Measurements from ENCODE around the gene RNF223. TPM values are rescaled to one million over a fixed set of nuclear protein-coding genes. Genes with fewer than 3 reads are reported as not detected.

RNF223 gene
- total RNA-seq, 1 experiment from 2014 or later, result 6.3 TPM

DNA sequence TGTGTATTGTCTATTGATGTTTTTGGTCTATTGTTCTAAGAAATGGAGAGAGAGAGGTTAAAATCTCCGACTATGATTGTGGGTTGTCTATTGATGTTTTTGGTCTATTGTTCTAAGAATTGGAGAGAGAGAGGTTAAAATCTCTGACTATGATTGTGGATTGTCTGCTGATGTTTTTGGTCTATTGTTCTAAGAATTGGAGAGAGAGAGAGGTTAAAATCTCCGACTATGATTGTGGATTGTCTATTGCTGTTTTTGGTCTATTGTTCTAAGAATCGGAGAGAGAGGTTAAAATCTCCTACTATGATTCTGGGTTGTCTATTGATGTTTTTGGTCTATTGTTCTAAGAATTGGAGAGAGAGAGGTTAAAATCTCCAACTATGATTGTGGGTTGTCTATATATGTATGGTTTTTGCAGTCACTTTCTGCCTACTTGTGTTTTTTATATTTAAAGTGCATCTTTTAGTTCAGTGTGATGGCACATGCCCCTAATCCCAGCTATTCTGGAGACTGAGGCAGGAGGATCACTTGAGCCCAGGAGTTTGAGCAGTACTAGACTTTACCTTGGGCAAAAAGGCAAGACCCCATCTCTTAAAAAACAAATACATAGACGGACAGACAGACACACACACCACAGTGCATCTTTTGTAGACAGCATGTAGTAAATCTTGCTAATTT is 25.5 kb upstream of the RNF223 start:
- ChIA-PET RAD21 (ENCODE audit: low non-redundant PET in 1 of 2, low total read pairs in 2 of 2, uncharacterized antibody in 2 of 2, unreplicated experiment in 2 of 2) (no interaction called here), CTCF (no interaction called here), POLR2A (no interaction called here)
- Histone ChIP-seq H3K4me3 (replicated peaks in 1 of 2; ENCODE audit: low read depth in 1 of 2, low read length in 2 of 2) (no peak overlapping the region), H4K20me1 (ENCODE audit: insufficient read depth) (no peaks in the 10 kb centered on the region), H3K27ac (ENCODE audit: low read depth, low read length) (no peak overlapping the region), H3K9ac (ENCODE audit: low read length) (no peak overlapping the region), H3K9me2 (ENCODE audit: insufficient read depth) (no peaks in the 10 kb centered on the region), H3K4me1 (ENCODE audit: control insufficient read depth in 1 of 2, insufficient read depth in 2 of 2, low read length in 2 of 2) (no peaks in the 10 kb centered on the region), H3K79me2 (ENCODE audit: insufficient read depth, low read length) (no peaks in the 10 kb centered on the region), H3K27me3 (ENCODE audit: insufficient read depth, low read length) (no peaks in the 10 kb centered on the region), H3K4me2 (ENCODE audit: low read length) (no peak overlapping the region), H2AFZ (ENCODE audit: low read depth, low read length, poor library complexity, severe bottlenecking) (no peak overlapping the region), H3K9me3 (ENCODE audit: control insufficient read depth in 1 of 2, insufficient read depth in 1 of 2, low read depth in 1 of 2, low read length in 2 of 2) (peaks cover 0 to 7% of the 10 kb centered on the region in 2 experiments; a peak in 2 of 4 replicates), H3K36me3 (ENCODE audit: control insufficient read depth in 1 of 2, insufficient read depth in 2 of 2, low read length in 2 of 2) (no peaks in the 10 kb centered on the region)
- DNase-seq (ENCODE audit: low read depth, low spot score), result no peak
- BruUV-seq (replicated peaks), result no TSS peak
- no peak for ATAC-seq
- intact Hi-C loops (cut with micrococcal nuclease), result no loop called here
- TF ChIP-seq FOSL1 (IDR thresholded peaks at IDR 0.05; ENCODE audit: low read depth), result no peak
- no peak for TF ChIP-seq RAD21 (IDR thresholded peaks at IDR 0.05; ENCODE audit: low read depth)
- TF ChIP-seq POLR2AphosphoS5 (IDR thresholded peaks at IDR 0.05; ENCODE audit: low read depth, low read length), result no peak
- no peak for TF ChIP-seq SP1 (IDR thresholded peaks at IDR 0.05; ENCODE audit: low read depth)
- TF ChIP-seq, protein P1, sequence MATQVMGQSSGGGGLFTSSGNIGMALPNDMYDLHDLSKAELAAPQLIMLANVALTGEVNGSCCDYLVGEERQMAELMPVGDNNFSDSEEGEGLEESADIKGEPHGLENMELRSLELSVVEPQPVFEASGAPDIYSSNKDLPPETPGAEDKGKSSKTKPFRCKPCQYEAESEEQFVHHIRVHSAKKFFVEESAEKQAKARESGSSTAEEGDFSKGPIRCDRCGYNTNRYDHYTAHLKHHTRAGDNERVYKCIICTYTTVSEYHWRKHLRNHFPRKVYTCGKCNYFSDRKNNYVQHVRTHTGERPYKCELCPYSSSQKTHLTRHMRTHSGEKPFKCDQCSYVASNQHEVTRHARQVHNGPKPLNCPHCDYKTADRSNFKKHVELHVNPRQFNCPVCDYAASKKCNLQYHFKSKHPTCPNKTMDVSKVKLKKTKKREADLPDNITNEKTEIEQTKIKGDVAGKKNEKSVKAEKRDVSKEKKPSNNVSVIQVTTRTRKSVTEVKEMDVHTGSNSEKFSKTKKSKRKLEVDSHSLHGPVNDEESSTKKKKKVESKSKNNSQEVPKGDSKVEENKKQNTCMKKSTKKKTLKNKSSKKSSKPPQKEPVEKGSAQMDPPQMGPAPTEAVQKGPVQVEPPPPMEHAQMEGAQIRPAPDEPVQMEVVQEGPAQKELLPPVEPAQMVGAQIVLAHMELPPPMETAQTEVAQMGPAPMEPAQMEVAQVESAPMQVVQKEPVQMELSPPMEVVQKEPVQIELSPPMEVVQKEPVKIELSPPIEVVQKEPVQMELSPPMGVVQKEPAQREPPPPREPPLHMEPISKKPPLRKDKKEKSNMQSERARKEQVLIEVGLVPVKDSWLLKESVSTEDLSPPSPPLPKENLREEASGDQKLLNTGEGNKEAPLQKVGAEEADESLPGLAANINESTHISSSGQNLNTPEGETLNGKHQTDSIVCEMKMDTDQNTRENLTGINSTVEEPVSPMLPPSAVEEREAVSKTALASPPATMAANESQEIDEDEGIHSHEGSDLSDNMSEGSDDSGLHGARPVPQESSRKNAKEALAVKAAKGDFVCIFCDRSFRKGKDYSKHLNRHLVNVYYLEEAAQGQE (IDR thresholded peaks at IDR 0.05; ENCODE audit: low read depth), result no peak
- TF ChIP-seq ZFX (IDR thresholded peaks at IDR 0.05), result no peak
- no peak for TF ChIP-seq ZBTB33 (IDR thresholded peaks at IDR 0.05; ENCODE audit: extremely low read depth, insufficient replicate concordance, low read length)
- no peak for TF ChIP-seq EZH2phosphoT487 (IDR thresholded peaks at IDR 0.05; ENCODE audit: borderline replicate concordance)
- no peak for TF ChIP-seq ZNF274 (IDR thresholded peaks at IDR 0.05; ENCODE audit: low read depth, low read length)
- TF ChIP-seq SIN3A (IDR thresholded peaks at IDR 0.05; ENCODE audit: low read depth), result no peak
- TF ChIP-seq CBX3 (IDR thresholded peaks at IDR 0.05; ENCODE audit: low read depth), result no peak
- no peak for TF ChIP-seq CEBPB (IDR thresholded peaks at IDR 0.05; ENCODE audit: low read depth)
- no peak for TF ChIP-seq EZH2 (IDR thresholded peaks at IDR 0.05)
